HCEC 1CT (cell line): ENCODE results near the gene C11orf54.
A peak's percentile ranks its signal among the peaks of the same experiment; 100 is the strongest.
"Not testable (repeated sequence)": the region's sequence is repeated elsewhere in the genome, so short reads cannot be mapped to it uniquely, and the experiment has no call there.

Experiments used
- DNase-seq: peaks from one replicate; pipeline ENCODE4 v3.0.0-alpha.2; 2017

The C11orf54 gene

GRCh38 chr11:93734427-93735222 lies 6.8 kb upstream of the C11orf54 start:
- DNase-seq = no peak

- DNase-seq = no peak
These were observed 5.8 kb upstream of the C11orf54 start for GRCh38 chr11:93735627-93736026.

GRCh38 chr11:93736129-93736528 lies 5.3 kb upstream of the C11orf54 start:
- DNase-seq = peak; percentile 37

- DNase-seq = peak; percentile 6
These were observed 3.4 kb upstream of the C11orf54 start for GRCh38 chr11:93737904-93738612.

GRCh38 chr11:93738647-93739081 lies 2.8 kb upstream of the C11orf54 start:
- DNase-seq = peak; percentile 11

GRCh38 chr11:93740031-93740729 lies 1.3 kb upstream of the C11orf54 start:
- DNase-seq = peak; percentile 83

GRCh38 chr11:93740730-93741093 lies 760 bp upstream of the C11orf54 start:
- peak; percentile 67 for DNase-seq

GRCh38 chr11:93741882-93742226 lies 382 bp downstream of the C11orf54 start:
- peak; percentile 45 for DNase-seq

- no peak for DNase-seq
These were observed 1.8 kb downstream of the C11orf54 start for GRCh38 chr11:93743291-93743690.

GRCh38 chr11:93744669-93745004 lies 3.2 kb downstream of the C11orf54 start:
- no peak for DNase-seq

- not testable (repeated sequence) for DNase-seq
These were observed 3.7 kb downstream of the C11orf54 start for GRCh38 chr11:93745005-93745755.

GRCh38 chr11:93746101-93746500 lies 4.6 kb downstream of the C11orf54 start:
- no peak for DNase-seq

GRCh38 chr11:93747122-93747521 lies 5.7 kb downstream of the C11orf54 start:
- DNase-seq = no peak

GRCh38 chr11:93751001-93751400 lies 9.5 kb downstream of the C11orf54 start:
- no peak for DNase-seq

- no peak for DNase-seq
These were observed 11.8 kb downstream of the C11orf54 start for GRCh38 chr11:93753241-93753640.

GRCh38 chr11:93756748-93757147 lies 15.3 kb downstream of the C11orf54 start:
- DNase-seq = no peak

- no peak for DNase-seq
These were observed 15.8 kb downstream of the C11orf54 start for GRCh38 chr11:93757301-93757700.

- no peak for DNase-seq
These were observed 16.7 kb downstream of the C11orf54 start for GRCh38 chr11:93757924-93758865.

- DNase-seq = not testable (repeated sequence)
These were observed 17.7 kb downstream of the C11orf54 start for GRCh38 chr11:93759123-93759522.

- no peak for DNase-seq
These were observed 20.4 kb downstream of the C11orf54 start for GRCh38 chr11:93761910-93762309.

GRCh38 chr11:93765551-93765950 lies 24.1 kb downstream of the C11orf54 start:
- DNase-seq = no peak

- no peak for DNase-seq
These were observed 25.0 kb downstream of the C11orf54 start for GRCh38 chr11:93766504-93766903.
